CD4-positive, alpha-beta T cell treated with Interleukin-10 for 1 hour (primary cell): Measurements from ENCODE around the gene RAPGEF4.

Experiments
- DNase-seq: peaks from one replicate; pipeline ENCODE4 v3.0.0-alpha.2; 2020

RAPGEF4 gene

GRCh38 chr2:173048897-173049661, 313.4 kb downstream of the RAPGEF4 start:
- DNase-seq, result no peak

GRCh38 chr2:173049831-173050230, 314.2 kb downstream of the RAPGEF4 start:
- no peak for DNase-seq

GRCh38 chr2:173050684-173051083, 315.0 kb downstream of the RAPGEF4 start:
- DNase-seq, result no peak

GRCh38 chr2:173051463-173052215, 316.0 kb downstream of the RAPGEF4 start:
- DNase-seq, result no peak

- DNase-seq, result no peak
Measured at GRCh38 chr2:173053043-173053699, 317.5 kb downstream of the RAPGEF4 start.

GRCh38 chr2:173054466-173054865, 318.8 kb downstream of the RAPGEF4 start:
- DNase-seq, result no peak

GRCh38 chr2:173056705-173057364, 321.2 kb downstream of the RAPGEF4 start:
- DNase-seq, result no peak

- no peak for DNase-seq
Measured at GRCh38 chr2:173058097-173058496, 322.5 kb downstream of the RAPGEF4 start.

GRCh38 chr2:173058673-173059072, 323.0 kb downstream of the RAPGEF4 start:
- DNase-seq, result no peak

GRCh38 chr2:173059292-173059691, 323.6 kb downstream of the RAPGEF4 start:
- DNase-seq, result no peak

- no peak for DNase-seq
Measured at GRCh38 chr2:173059971-173060461, 324.4 kb downstream of the RAPGEF4 start.

- no peak for DNase-seq
Measured at GRCh38 chr2:173062801-173063200, 327.2 kb downstream of the RAPGEF4 start.

GRCh38 chr2:173064151-173064805, 328.6 kb downstream of the RAPGEF4 start:
- DNase-seq, result no peak

GRCh38 chr2:173066887-173067676, 331.4 kb downstream of the RAPGEF4 start:
- no peak for DNase-seq

GRCh38 chr2:173075056-173075780, 339.6 kb downstream of the RAPGEF4 start:
- no peak for DNase-seq

GRCh38 chr2:173075781-173076580, 340.3 kb downstream of the RAPGEF4 start, which contains the start of gene MAP3K20:
Gene MAP3K20, plus strand, starts transcription at chr2:173075846. Its CDS starts 15,186 bp downstream, at chr2:173091032.
- DNase-seq, result peak; percentile 39

GRCh38 chr2:173076581-173077345, 341.1 kb downstream of the RAPGEF4 start:
- DNase-seq, result peak; percentile 12

GRCh38 chr2:173077506-173078177, 342.0 kb downstream of the RAPGEF4 start:
- no peak for DNase-seq
